GM12891 (cell line): Measurements from ENCODE around the gene SPIN1.

ENCODE experiments used
- PAX5 ChIP-seq: IDR thresholded peaks from 2 replicates; pipeline ENCODE4 v1.6.1; 2011; ENCODE audit warnings: low read length, moderate library complexity, mild to moderate bottlenecking; ENCODE audit not compliant: insufficient read depth, severe bottlenecking
- POLR2A ChIP-seq: IDR thresholded peaks from 2 replicates; pipeline ENCODE4 v1.6.1; 2011; ENCODE audit warnings: low read depth, low read length, control low read depth
- POLR2AphosphoS5 ChIP-seq: IDR thresholded peaks from 2 replicates; pipeline ENCODE4 v1.6.1; 2011; ENCODE audit warnings: low read depth, low read length, control low read depth
- SPI1 ChIP-seq: IDR thresholded peaks from 2 replicates; pipeline ENCODE4 v1.6.1; 2011; ENCODE audit warnings: low read depth, low read length, control low read depth
- TAF1 ChIP-seq: IDR thresholded peaks from 2 replicates; pipeline ENCODE4 v1.6.1; 2011; ENCODE audit warnings: low read depth, low read length, control low read depth

- TF ChIP-seq POLR2A (no peak), PAX5 (no peak), POLR2AphosphoS5 (no peak), SPI1 (no peak), TAF1 (no peak)
Observed at GRCh38 chr9:88464851-88465250, 76.6 kb downstream of the SPIN1 start.
